ENCODE data around the gene LGI4.

- TF ChIP-seq POLR2AphosphoS5 (IDR thresholded peaks at IDR 0.05; ENCODE audit: low read depth, low read length) (no peak), TAF1 (IDR thresholded peaks at IDR 0.05; ENCODE audit: borderline replicate concordance, insufficient read depth, low read length) (no peak), REST (IDR thresholded peaks at IDR 0.05; ENCODE audit: insufficient read depth in 1 of 2, low read depth in 2 of 2, low read length in 2 of 2) (no peak)
These were observed 1.0 kb downstream of the LGI4 start for GRCh38 chr19:35133826-35134225.
